ENCODE measurements around the gene OR2T11.

GRCh38 chr1:248622570-248623001 is 12.3 kb downstream of the OR2T11 start:
- TF ChIP-seq, protein P1, sequence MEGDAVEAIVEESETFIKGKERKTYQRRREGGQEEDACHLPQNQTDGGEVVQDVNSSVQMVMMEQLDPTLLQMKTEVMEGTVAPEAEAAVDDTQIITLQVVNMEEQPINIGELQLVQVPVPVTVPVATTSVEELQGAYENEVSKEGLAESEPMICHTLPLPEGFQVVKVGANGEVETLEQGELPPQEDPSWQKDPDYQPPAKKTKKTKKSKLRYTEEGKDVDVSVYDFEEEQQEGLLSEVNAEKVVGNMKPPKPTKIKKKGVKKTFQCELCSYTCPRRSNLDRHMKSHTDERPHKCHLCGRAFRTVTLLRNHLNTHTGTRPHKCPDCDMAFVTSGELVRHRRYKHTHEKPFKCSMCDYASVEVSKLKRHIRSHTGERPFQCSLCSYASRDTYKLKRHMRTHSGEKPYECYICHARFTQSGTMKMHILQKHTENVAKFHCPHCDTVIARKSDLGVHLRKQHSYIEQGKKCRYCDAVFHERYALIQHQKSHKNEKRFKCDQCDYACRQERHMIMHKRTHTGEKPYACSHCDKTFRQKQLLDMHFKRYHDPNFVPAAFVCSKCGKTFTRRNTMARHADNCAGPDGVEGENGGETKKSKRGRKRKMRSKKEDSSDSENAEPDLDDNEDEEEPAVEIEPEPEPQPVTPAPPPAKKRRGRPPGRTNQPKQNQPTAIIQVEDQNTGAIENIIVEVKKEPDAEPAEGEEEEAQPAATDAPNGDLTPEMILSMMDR (IDR thresholded peaks at IDR 0.05) = peak; percentile 89
- no peak for TF ChIP-seq EZH2 (IDR thresholded peaks at IDR 0.05; ENCODE audit: borderline replicate concordance, insufficient read depth, low read depth, low read length, poor library complexity, severe bottlenecking)
